HL-60/S4 (cell line): ENCODE measurements around the gene CWC15.
"Not testable (repeated sequence)": the region's sequence is repeated elsewhere in the genome, so short reads cannot be mapped to it uniquely, and the experiment has no call there.

Experiments used
- in situ Hi-C: fragments of 300-500 bp; cut with MboI; formaldehyde crosslinking; loops from 2 replicates; pipeline ENCODE4 v1.14.3; 2022; ENCODE audit warnings: low sequenced_read_pairs

Gene CWC15

GRCh38 chr11:94973099-94973968 lies at the start of gene CWC15, which contains the start of gene KDM4D:
Gene CWC15, minus strand, starts transcription at chr11:94973556. Its CDS starts 1,371 bp downstream, at chr11:94972185.
Gene KDM4D, plus strand, starts transcription at chr11:94973709. Its CDS starts 23,664 bp downstream, at chr11:94997373.
- in situ Hi-C loops, result no loop called here

DNA sequence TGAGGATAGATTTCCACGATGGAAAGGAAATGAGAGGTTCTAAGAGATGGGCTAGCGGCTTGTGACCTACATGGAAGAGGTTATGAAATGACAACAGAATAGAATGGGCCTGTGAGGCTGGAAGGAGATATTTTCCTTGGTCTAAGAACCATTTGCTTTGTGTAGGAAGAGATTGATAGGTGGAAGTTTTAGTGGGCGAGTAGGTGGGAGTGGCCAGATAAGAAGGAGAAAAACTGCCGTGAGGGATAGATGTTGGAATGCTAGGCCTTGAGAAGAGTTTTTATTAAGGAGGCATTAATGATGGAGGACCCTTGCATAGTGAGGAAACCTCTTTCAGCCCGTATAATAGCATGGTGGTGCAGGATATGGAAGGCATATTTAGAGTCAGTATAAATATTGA lies 48.1 kb upstream of the CWC15 start:
- in situ Hi-C loops, result not testable (repeated sequence)

DNA sequence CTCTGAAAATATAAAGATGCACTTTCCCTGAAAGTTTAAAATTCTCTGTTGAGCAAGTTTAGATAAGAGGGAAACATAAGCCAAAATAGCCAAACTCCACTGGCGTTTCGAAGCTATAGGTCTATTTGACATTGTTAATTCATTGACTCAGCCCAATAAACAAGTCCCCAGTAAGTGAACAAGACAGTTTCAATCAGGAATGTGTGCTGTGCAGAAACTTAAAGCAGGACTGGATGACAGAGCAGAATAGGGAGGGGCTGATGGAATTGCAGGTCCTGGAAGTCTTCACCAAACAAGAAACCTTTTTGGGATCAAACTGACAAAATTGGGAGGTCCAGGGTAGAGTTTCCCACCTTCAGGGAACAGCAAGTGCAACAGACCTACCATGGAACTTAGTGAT lies 42.8 kb upstream of the CWC15 start:
- in situ Hi-C loops, result no loop called here

DNA sequence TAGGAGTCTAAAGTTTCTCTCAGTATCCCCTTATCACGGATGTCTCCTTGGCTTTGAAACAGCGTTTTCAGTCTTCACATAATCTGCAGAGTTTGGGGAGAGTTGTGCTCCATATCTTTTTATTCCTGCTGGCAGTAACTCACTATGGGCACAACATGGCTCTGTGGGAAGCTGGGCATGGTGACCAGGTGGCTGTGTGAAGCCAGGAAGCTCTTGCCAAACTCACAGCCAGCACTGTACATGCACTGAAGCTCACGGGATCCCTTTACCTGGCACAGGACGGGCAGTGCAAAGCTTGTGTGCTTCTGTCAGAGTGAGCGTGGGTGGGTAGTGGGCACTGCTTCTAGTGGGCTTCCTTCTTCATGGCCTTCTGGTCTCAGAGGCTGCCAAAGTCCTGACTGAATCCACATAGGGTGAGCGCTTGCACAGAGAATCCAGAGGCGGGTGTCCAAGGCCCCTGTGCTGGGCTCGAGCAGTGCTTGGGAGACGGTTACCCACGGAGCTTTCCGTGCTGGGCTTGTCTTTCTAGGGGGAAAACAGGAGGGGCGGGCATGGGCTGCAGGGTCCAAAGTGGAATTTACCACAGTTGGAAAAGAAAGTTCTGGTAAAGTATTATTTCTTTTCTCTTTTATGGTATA lies 40.9 kb upstream of the CWC15 start:
- in situ Hi-C loops, result no loop called here

DNA sequence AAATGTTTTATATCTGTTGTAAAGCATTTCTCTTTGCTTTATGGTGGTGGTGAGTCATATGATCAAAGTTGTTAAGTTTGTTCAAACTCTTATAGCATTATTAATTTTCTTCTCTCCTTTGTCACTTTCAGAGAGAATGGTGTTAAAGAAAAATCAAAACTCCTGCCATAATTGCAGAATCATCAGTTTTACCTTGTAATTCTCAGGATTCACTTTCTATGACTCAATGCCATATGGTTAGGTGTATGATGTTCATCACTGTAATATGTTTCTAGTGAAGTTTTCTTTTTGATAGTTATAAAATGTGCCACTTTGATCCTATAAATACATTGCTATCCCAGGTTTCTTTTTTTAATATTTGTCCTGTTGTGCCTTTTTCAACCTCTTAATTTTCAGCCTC lies 38.0 kb upstream of the CWC15 start:
- in situ Hi-C loops, result no loop called here

DNA sequence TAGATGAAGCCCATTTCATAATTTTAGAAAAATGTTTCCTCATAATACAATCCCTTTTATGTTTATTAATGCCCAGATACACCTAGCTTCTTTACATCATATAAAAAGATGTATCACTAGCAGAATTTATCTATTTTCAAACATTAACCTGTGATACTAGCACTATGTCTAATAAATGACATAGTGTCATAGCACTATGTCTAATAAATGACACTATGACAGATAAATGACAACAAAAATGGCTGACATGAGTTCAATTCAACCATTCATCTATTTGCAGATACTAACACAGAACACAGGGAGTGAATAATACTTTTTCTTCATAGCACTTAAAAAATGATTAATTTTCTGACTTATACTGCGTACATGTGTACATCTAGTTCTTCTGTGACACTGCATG lies 32.3 kb upstream of the CWC15 start:
- in situ Hi-C loops, result no loop called here

DNA sequence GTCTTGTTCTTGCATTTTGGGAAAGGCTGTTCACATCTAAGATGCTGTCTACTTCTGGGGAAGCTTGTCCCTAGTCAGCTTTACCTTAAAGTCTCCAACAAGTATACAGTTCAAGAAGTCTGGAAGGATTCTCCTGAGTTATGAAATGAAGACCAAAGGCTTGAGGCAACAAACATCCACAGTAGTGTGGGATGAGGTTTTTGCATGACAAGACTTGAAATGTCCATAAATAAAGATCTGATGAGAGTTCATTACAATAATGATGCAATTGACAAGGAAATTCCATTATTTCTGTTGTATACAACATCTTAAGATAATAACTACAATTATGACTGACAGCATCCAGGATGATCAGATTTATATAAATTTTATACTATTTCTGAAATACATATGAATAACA lies 30.4 kb upstream of the CWC15 start:
- in situ Hi-C loops, result no loop called here

- in situ Hi-C loops, result no loop called here
Measured at GRCh38 chr11:94998285-94998684, 24.9 kb upstream of the CWC15 start.

- in situ Hi-C loops, result no loop called here
Measured at GRCh38 chr11:94997437-94997836, 24.1 kb upstream of the CWC15 start.

DNA sequence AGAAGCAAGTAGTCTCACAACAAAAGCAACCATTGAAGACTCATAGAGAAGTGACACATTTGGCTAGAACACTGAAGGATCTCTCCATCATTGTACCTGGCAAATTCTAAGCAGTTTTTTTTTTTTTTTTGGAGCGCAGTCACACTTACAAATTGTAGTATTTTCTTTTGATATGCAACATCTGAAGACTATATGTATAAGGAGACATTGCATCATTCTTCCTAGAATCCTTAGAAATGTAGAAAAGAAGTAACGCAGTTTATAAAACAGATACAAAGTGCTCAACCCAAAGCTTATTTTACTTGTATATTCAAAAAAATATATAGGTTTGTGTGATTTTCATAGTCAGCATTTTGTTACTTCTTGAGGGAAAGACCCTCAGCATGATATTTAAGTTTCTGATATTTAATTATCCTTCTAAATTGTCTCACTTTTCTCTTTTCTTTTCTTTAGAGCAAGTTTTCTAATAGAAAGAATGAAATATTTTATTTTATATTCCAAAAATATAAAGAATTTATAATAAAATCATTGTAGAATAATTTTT lies 20.1 kb upstream of the CWC15 start:
- in situ Hi-C loops, result no loop called here

DNA sequence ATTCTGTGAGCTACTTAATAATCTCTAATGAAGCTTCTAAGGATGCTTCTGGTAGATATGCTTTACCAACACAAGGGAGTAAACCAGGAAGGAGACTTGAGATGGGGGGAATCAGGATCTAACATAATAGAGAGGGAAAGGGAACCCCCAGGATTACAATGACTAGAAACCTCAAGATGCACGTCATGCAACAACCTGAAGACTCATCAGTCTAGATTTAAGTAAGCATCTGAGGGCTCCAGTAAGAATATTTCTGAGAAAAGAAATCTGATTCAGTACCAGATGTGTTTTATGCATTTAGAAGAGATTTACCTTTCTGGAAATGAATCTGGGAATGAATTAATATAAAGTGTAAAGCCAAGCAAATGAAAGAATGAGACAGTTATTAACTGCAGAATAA lies 15.4 kb upstream of the CWC15 start:
- in situ Hi-C loops, result no loop called here

DNA sequence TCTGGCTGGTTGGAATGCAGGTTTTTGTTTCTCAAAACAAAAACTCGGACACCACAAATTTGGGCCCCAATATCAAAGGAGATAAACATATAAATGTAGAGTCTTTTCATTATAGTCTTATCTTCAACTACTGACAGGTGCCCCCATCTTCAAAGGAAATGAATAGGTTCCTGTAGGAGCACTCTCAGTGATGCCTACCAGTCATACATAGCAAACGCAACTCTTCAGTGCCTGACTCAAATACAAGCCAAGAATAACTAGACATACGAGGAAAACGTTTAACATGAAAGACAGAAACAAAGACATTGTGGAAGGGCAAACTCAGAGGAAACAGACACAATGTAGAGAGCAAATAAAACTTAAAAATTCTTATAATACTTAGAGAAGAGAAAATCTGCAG lies 14.0 kb upstream of the CWC15 start:
- in situ Hi-C loops, result no loop called here

DNA sequence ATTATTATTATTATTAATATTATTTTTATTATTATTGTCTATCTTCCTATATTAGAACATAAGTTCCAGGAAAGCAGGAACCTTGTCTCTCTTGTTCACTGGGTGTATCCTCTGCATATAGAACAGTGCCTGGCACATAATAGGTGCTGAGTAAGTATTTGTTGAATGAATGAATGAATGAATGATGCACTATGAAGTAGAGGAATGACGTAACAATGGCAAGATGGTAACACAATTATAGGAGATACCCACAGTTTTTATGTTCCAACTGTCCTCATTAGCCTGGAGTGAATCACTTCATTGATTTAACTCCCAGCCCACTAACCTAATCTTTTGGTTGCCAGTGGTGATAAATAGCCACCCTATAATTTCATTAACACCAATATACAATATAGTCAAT lies 2.2 kb upstream of the CWC15 start:
- in situ Hi-C loops, result no loop called here

- in situ Hi-C loops, result no loop called here
Measured at GRCh38 chr11:94974178-94974577, 822 bp upstream of the CWC15 start.

- in situ Hi-C loops, result no loop called here
Measured at GRCh38 chr11:94972700-94973098, 657 bp downstream of the CWC15 start.

DNA sequence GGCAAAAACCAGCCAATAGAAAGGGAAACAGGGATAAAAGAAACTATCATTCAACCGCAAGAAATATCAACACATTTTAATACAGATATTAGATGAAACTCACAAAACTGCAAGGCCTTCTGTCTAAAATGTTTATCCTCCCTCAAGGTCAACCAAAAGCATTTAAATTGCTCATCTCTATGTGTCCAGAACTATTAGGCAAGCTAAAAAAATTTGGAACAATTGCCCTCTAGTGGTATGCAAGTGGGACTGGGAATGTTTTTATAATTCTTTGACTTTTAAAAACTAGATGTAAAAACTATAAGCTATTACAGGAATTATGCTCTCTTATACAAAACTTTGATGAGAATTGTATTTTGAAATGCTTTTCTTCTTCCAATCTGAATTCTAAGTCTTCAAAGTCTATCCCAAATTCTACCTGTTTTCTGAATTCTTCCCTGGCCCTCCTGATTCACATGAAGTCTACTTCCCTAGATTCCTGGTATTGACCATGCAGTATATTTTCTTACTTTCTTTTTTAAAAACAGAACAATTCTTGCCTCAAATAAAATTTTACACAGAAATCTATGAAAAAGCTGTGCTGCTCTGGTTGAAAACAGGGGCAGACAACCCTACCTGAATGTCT lies 4.9 kb downstream of the CWC15 start:
- in situ Hi-C loops, result no loop called here

- in situ Hi-C loops, result no loop called here
Measured at GRCh38 chr11:94964934-94965333, 8.4 kb downstream of the CWC15 start.

- in situ Hi-C loops, result no loop called here
Measured at GRCh38 chr11:94961255-94961654, 12.1 kb downstream of the CWC15 start.

DNA sequence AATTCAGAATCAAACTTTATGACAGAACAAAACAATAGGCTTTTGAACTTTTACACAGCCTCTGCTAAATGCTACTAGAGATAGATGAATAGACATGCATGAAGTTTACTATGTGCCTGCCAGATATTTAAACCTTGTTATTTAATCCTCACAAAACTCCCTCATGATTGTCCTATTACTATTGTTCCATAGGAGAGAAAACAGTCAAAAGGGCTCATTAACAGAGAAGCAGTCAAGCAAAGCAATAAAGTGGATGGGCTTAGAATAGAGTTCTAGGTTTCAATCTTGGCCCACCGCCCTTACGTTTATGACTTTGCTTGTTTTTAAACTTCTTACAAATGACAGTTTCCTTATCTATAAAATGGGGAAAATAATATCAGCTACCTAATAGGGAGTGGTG lies 12.9 kb downstream of the CWC15 start:
- in situ Hi-C loops, result no loop called here

DNA sequence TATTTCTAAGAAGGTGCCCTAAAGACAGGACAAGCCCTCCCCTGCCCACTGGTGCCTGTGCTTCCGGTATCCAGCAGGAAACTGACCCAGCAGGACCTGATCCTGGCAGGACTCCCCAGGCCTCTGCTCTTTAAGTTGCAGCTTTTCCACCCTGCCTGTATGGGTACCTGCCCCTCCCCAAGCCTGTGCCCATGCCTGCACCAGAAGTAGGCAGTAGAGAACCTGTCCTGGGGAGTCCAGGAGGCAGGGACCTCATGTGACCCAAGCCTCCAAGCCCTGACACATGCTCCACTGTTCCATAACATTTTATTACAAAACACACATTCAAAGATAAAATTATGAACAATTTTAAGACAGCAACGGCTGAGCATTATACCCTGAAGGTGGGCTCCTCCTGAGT lies 14.2 kb downstream of the CWC15 start:
- in situ Hi-C loops, result no loop called here

GRCh38 chr11:94958121-94958696 lies 15.1 kb downstream of the CWC15 start:
- in situ Hi-C loops, result no loop called here
